HAP-1 (cell line): Measurements from ENCODE around the gene KAZN.

ENCODE experiments used
- DNase-seq, 2 experiments: peaks; one replicate each; pipeline ENCODE4 v3.0.0-alpha.2; 2016 to 2020; ENCODE audit warnings: low spot score in 2 of 2
- H3K27me3 ChIP-seq: fragments of 250-450 bp; sonication (Bioruptor Pico); 2 replicates; pipeline ENCODE4 v1.5.1; 2020; ENCODE audit warnings: low read depth, mild to moderate bottlenecking, moderate library complexity
- H3K36me3 ChIP-seq: fragments of 250-450 bp; sonication (Bioruptor Pico); replicated peaks from 2 replicates; pipeline ENCODE4 v1.5.1; 2020; ENCODE audit warnings: mild to moderate bottlenecking
- H3K4me1 ChIP-seq: fragments of 250-450 bp; sonication (Bioruptor Pico); 2 replicates; pipeline ENCODE4 v1.5.1; 2020; ENCODE audit warnings: mild to moderate bottlenecking
- H3K4me3 ChIP-seq: fragments of 250-450 bp; sonication (Bioruptor Pico); 2 replicates; pipeline ENCODE4 v1.5.1; 2020; ENCODE audit warnings: mild to moderate bottlenecking, moderate library complexity
- H3K9me3 ChIP-seq: fragments of 250-450 bp; sonication (Bioruptor Pico); 2 replicates; pipeline ENCODE4 v1.5.1; 2020; ENCODE audit warnings: mild to moderate bottlenecking, moderate library complexity
- in situ Hi-C: fragments of 300-500 bp; cut with MboI; formaldehyde crosslinking; loops from 3 replicates; pipeline ENCODE4 v1.14.3; 2020; ENCODE audit warnings: low sequenced_read_pairs, inconsistent platforms, mixed read lengths

KAZN gene

GRCh38 chr1:14970799-14971141 lies 372.3 kb downstream of the KAZN start:
- Histone ChIP-seq H3K4me1 (no peaks in the 10 kb centered on the region), H3K9me3 (no peaks in the 10 kb centered on the region), H3K36me3 (no peaks in the 10 kb centered on the region), H3K27me3 (no peaks in the 10 kb centered on the region), H3K4me3 (no peak overlapping the region)
- in situ Hi-C loops, result no loop called here
- no peak for DNase-seq

- Histone ChIP-seq H3K9me3 (no peaks in the 10 kb centered on the region), H3K27me3 (no peaks in the 10 kb centered on the region), H3K4me1 (no peaks in the 10 kb centered on the region), H3K4me3 (no peak overlapping the region), H3K36me3 (no peaks in the 10 kb centered on the region)
- no peak for DNase-seq
- in situ Hi-C loops, result no loop called here
These were observed 372.7 kb downstream of the KAZN start for GRCh38 chr1:14971221-14971620.

GRCh38 chr1:14972107-14972506 lies 373.6 kb downstream of the KAZN start:
- H3K4me1 ChIP-seq, result no peaks in the 10 kb centered on the region
- H3K4me3 ChIP-seq, result no peak overlapping the region
- DNase-seq, result no peak
- H3K9me3 ChIP-seq, result no peaks in the 10 kb centered on the region
- no peaks in the 10 kb centered on the region for H3K36me3 ChIP-seq
- H3K27me3 ChIP-seq, result no peaks in the 10 kb centered on the region
- in situ Hi-C loops, result no loop called here

GRCh38 chr1:14973773-14974172 lies 375.3 kb downstream of the KAZN start:
- no peaks in the 10 kb centered on the region for H3K36me3 ChIP-seq
- DNase-seq, result no peak
- H3K27me3 ChIP-seq, result no peaks in the 10 kb centered on the region
- H3K9me3 ChIP-seq, result no peaks in the 10 kb centered on the region
- H3K4me1 ChIP-seq, result no peaks in the 10 kb centered on the region
- H3K4me3 ChIP-seq, result no peak overlapping the region
- in situ Hi-C loops, result no loop called here

GRCh38 chr1:14974361-14974760 lies 375.9 kb downstream of the KAZN start:
- H3K36me3 ChIP-seq, result no peaks in the 10 kb centered on the region
- in situ Hi-C loops, result no loop called here
- no peak for DNase-seq
- no peaks in the 10 kb centered on the region for H3K27me3 ChIP-seq
- H3K4me3 ChIP-seq, result no peak overlapping the region
- H3K9me3 ChIP-seq, result no peaks in the 10 kb centered on the region
- H3K4me1 ChIP-seq, result no peaks in the 10 kb centered on the region

- no peaks in the 10 kb centered on the region for H3K27me3 ChIP-seq
- in situ Hi-C loops, result no loop called here
- no peaks in the 10 kb centered on the region for H3K9me3 ChIP-seq
- DNase-seq, result no peak
- H3K36me3 ChIP-seq, result no peaks in the 10 kb centered on the region
- no peak overlapping the region for H3K4me3 ChIP-seq
- no peaks in the 10 kb centered on the region for H3K4me1 ChIP-seq
These were observed 376.6 kb downstream of the KAZN start for GRCh38 chr1:14975119-14975518.

- DNase-seq, result no peak
- H3K4me1 ChIP-seq, result no peaks in the 10 kb centered on the region
- in situ Hi-C loops, result no loop called here
- H3K9me3 ChIP-seq, result no peaks in the 10 kb centered on the region
- H3K4me3 ChIP-seq, result no peak overlapping the region
- H3K27me3 ChIP-seq, result no peaks in the 10 kb centered on the region
- H3K36me3 ChIP-seq, result no peaks in the 10 kb centered on the region
These were observed 377.8 kb downstream of the KAZN start for GRCh38 chr1:14976256-14976655.

GRCh38 chr1:14977338-14977931 lies 378.9 kb downstream of the KAZN start:
- no peak for DNase-seq
- H3K4me1 ChIP-seq, result no peaks in the 10 kb centered on the region

GRCh38 chr1:14980621-14981218 lies 382.2 kb downstream of the KAZN start:
- Histone ChIP-seq H3K9me3 (no peaks in the 10 kb centered on the region), H3K27me3 (no peaks in the 10 kb centered on the region), H3K4me1 (no peaks in the 10 kb centered on the region), H3K4me3 (no peak overlapping the region), H3K36me3 (no peaks in the 10 kb centered on the region)
- in situ Hi-C loops, result no loop called here
- DNase-seq, result no peak

More at GRCh38 chr1:14977338-14977931, 378.9 kb downstream of the KAZN start:
- no peak overlapping the region for H3K4me3 ChIP-seq
- no peaks in the 10 kb centered on the region for H3K36me3 ChIP-seq
- H3K27me3 ChIP-seq, result no peaks in the 10 kb centered on the region
- H3K9me3 ChIP-seq, result no peaks in the 10 kb centered on the region
- in situ Hi-C loops, result no loop called here

- H3K36me3 ChIP-seq, result no peaks in the 10 kb centered on the region
- H3K27me3 ChIP-seq, result no peaks in the 10 kb centered on the region
- H3K4me1 ChIP-seq, result no peaks in the 10 kb centered on the region
- DNase-seq, result no peak
- in situ Hi-C loops, result no loop called here
- no peak overlapping the region for H3K4me3 ChIP-seq
- no peaks in the 10 kb centered on the region for H3K9me3 ChIP-seq
These were observed 383.5 kb downstream of the KAZN start for GRCh38 chr1:14982029-14982428.

GRCh38 chr1:14983277-14983676 lies 384.8 kb downstream of the KAZN start:
- Histone ChIP-seq H3K9me3 (no peaks in the 10 kb centered on the region), H3K36me3 (no peaks in the 10 kb centered on the region), H3K4me1 (no peaks in the 10 kb centered on the region), H3K27me3 (no peaks in the 10 kb centered on the region), H3K4me3 (no peak overlapping the region)
- peak in 1 of 2 experiments; percentile 24 for DNase-seq
- in situ Hi-C loops, result no loop called here

GRCh38 chr1:14986168-14986567 lies 387.7 kb downstream of the KAZN start:
- Histone ChIP-seq H3K27me3 (no peaks in the 10 kb centered on the region), H3K4me1 (no peaks in the 10 kb centered on the region), H3K4me3 (no peak overlapping the region), H3K36me3 (no peaks in the 10 kb centered on the region), H3K9me3 (no peaks in the 10 kb centered on the region)
- no peak for DNase-seq
- in situ Hi-C loops, result no loop called here

- in situ Hi-C loops, result no loop called here
- no peak overlapping the region for H3K4me3 ChIP-seq
- H3K4me1 ChIP-seq, result no peaks in the 10 kb centered on the region
- H3K27me3 ChIP-seq, result no peaks in the 10 kb centered on the region
- H3K36me3 ChIP-seq, result no peaks in the 10 kb centered on the region
- no peaks in the 10 kb centered on the region for H3K9me3 ChIP-seq
- no peak for DNase-seq
These were observed 389.5 kb downstream of the KAZN start for GRCh38 chr1:14987829-14988603.

- no peak for DNase-seq
- Histone ChIP-seq H3K4me3 (no peak overlapping the region), H3K36me3 (no peaks in the 10 kb centered on the region), H3K9me3 (no peaks in the 10 kb centered on the region), H3K4me1 (no peaks in the 10 kb centered on the region), H3K27me3 (no peaks in the 10 kb centered on the region)
- in situ Hi-C loops, result no loop called here
These were observed 390.2 kb downstream of the KAZN start for GRCh38 chr1:14988636-14989035.
